ENCODE measurements around the gene ABCG8.

ABCG8 gene

GRCh38 chr2:43925431-43925830, 86.7 kb downstream of the ABCG8 start:
- no peak for TF ChIP-seq RARB (CRISPR knock-in tag; IDR thresholded peaks at IDR 0.05)
- TF ChIP-seq SNAI2 (CRISPR knock-in tag; IDR thresholded peaks at IDR 0.05) = no peak
- no peak for TF ChIP-seq ZNF565 (CRISPR knock-in tag; conservative IDR thresholded peaks at IDR 0.05; ENCODE audit: low read depth)
- TF ChIP-seq, protein P1, sequence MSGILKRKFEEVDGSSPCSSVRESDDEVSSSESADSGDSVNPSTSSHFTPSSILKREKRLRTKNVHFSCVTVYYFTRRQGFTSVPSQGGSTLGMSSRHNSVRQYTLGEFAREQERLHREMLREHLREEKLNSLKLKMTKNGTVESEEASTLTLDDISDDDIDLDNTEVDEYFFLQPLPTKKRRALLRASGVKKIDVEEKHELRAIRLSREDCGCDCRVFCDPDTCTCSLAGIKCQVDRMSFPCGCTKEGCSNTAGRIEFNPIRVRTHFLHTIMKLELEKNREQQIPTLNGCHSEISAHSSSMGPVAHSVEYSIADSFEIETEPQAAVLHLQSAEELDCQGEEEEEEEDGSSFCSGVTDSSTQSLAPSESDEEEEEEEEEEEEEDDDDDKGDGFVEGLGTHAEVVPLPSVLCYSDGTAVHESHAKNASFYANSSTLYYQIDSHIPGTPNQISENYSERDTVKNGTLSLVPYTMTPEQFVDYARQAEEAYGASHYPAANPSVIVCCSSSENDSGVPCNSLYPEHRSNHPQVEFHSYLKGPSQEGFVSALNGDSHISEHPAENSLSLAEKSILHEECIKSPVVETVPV (CRISPR knock-in tag; IDR thresholded peaks at IDR 0.05) = no peak
- TF ChIP-seq ESRRG (CRISPR knock-in tag; IDR thresholded peaks at IDR 0.05) = no peak
- TF ChIP-seq, protein P2, sequence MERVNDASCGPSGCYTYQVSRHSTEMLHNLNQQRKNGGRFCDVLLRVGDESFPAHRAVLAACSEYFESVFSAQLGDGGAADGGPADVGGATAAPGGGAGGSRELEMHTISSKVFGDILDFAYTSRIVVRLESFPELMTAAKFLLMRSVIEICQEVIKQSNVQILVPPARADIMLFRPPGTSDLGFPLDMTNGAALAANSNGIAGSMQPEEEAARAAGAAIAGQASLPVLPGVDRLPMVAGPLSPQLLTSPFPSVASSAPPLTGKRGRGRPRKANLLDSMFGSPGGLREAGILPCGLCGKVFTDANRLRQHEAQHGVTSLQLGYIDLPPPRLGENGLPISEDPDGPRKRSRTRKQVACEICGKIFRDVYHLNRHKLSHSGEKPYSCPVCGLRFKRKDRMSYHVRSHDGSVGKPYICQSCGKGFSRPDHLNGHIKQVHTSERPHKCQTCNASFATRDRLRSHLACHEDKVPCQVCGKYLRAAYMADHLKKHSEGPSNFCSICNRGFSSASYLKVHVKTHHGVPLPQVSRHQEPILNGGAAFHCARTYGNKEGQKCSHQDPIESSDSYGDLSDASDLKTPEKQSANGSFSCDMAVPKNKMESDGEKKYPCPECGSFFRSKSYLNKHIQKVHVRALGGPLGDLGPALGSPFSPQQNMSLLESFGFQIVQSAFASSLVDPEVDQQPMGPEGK (CRISPR knock-in tag; IDR thresholded peaks at IDR 0.05; ENCODE audit: borderline replicate concordance) = no peak
- TF ChIP-seq GLIS3 (CRISPR knock-in tag; IDR thresholded peaks at IDR 0.05) = no peak
- no peak for TF ChIP-seq ZC3H10 (CRISPR knock-in tag; IDR thresholded peaks at IDR 0.05)
- no peak for TF ChIP-seq TSHZ2 (CRISPR knock-in tag; IDR thresholded peaks at IDR 0.05)
- TF ChIP-seq ARNTL (CRISPR knock-in tag; IDR thresholded peaks at IDR 0.05; ENCODE audit: borderline replicate concordance, low read depth) = no peak
- TF ChIP-seq ISL1 (CRISPR knock-in tag; IDR thresholded peaks at IDR 0.05) = no peak
- no peak for TF ChIP-seq CSDC2 (CRISPR knock-in tag; IDR thresholded peaks at IDR 0.05)
- no peak for TF ChIP-seq POU6F1 (CRISPR knock-in tag; IDR thresholded peaks at IDR 0.05; ENCODE audit: borderline replicate concordance, low read depth)
- TF ChIP-seq ZFP30 (CRISPR knock-in tag; IDR thresholded peaks at IDR 0.05) = no peak
- no peak for TF ChIP-seq BACH2 (CRISPR knock-in tag; IDR thresholded peaks at IDR 0.05; ENCODE audit: borderline replicate concordance)
- TF ChIP-seq TCF4 (CRISPR knock-in tag; IDR thresholded peaks at IDR 0.05; ENCODE audit: borderline replicate concordance) = no peak
- TF ChIP-seq ZNF8 (CRISPR knock-in tag; IDR thresholded peaks at IDR 0.05) = no peak
- no peak for TF ChIP-seq TOX (CRISPR knock-in tag; IDR thresholded peaks at IDR 0.05; ENCODE audit: borderline replicate concordance)
- TF ChIP-seq OSR1 (CRISPR knock-in tag; IDR thresholded peaks at IDR 0.05) = no peak
- ATAC-seq = no peak

GRCh38 chr2:43927442-43927841, 88.7 kb downstream of the ABCG8 start:
- ATAC-seq = no peak
- TF ChIP-seq ZNF70 (CRISPR knock-in tag; IDR thresholded peaks at IDR 0.05) (no peak), ZNF565 (CRISPR knock-in tag; conservative IDR thresholded peaks at IDR 0.05; ENCODE audit: low read depth) (no peak), CSDC2 (CRISPR knock-in tag; IDR thresholded peaks at IDR 0.05) (no peak), ISL1 (CRISPR knock-in tag; IDR thresholded peaks at IDR 0.05) (no peak), CREB5 (CRISPR knock-in tag; IDR thresholded peaks at IDR 0.05; ENCODE audit: low read depth) (no peak), POU6F1 (CRISPR knock-in tag; IDR thresholded peaks at IDR 0.05; ENCODE audit: borderline replicate concordance, low read depth) (no peak), TCF4 (CRISPR knock-in tag; IDR thresholded peaks at IDR 0.05; ENCODE audit: borderline replicate concordance) (no peak), OSR1 (CRISPR knock-in tag; IDR thresholded peaks at IDR 0.05) (no peak), GLIS3 (CRISPR knock-in tag; IDR thresholded peaks at IDR 0.05) (no peak), ARNTL (CRISPR knock-in tag; IDR thresholded peaks at IDR 0.05; ENCODE audit: borderline replicate concordance, low read depth) (no peak), RARB (CRISPR knock-in tag; IDR thresholded peaks at IDR 0.05) (no peak), ZFP30 (CRISPR knock-in tag; IDR thresholded peaks at IDR 0.05) (no peak)
- TF ChIP-seq, protein P1 (CRISPR knock-in tag; IDR thresholded peaks at IDR 0.05) = no peak
